22Rv1 (cell line): Measurements from ENCODE around the gene STKLD1.

Source experiments
- H3K27ac ChIP-seq: fragments of 450-650 bp; 2 replicates; pipeline ENCODE4 v1.5.1; 2017
- ZFX ChIP-seq: fragments of 450-650 bp; IDR thresholded peaks from 2 replicates; pipeline ENCODE4 v1.6.1; 2017; ENCODE audit warnings: antibody characterized with exemption, borderline replicate concordance
- TF ChIP-seq, protein P1 (sequence below): fragments of 450-650 bp; IDR thresholded peaks from 2 replicates; pipeline ENCODE4 v1.5.1; 2017; ENCODE audit warnings: mild to moderate bottlenecking

Gene STKLD1

GRCh38 chr9:133420392-133420827 is 44.2 kb downstream of the STKLD1 start:
- no peak for TF ChIP-seq ZFX
- TF ChIP-seq, protein P1, sequence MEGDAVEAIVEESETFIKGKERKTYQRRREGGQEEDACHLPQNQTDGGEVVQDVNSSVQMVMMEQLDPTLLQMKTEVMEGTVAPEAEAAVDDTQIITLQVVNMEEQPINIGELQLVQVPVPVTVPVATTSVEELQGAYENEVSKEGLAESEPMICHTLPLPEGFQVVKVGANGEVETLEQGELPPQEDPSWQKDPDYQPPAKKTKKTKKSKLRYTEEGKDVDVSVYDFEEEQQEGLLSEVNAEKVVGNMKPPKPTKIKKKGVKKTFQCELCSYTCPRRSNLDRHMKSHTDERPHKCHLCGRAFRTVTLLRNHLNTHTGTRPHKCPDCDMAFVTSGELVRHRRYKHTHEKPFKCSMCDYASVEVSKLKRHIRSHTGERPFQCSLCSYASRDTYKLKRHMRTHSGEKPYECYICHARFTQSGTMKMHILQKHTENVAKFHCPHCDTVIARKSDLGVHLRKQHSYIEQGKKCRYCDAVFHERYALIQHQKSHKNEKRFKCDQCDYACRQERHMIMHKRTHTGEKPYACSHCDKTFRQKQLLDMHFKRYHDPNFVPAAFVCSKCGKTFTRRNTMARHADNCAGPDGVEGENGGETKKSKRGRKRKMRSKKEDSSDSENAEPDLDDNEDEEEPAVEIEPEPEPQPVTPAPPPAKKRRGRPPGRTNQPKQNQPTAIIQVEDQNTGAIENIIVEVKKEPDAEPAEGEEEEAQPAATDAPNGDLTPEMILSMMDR = no peak
- H3K27ac ChIP-seq = no peak overlapping the region

- H3K27ac ChIP-seq = no peak within 1 kb of the TSS
- TF ChIP-seq ZFX = no peak
- TF ChIP-seq, protein P1 = no peak
Observed at GRCh38 chr9:133421615-133422542, 45.7 kb downstream of the STKLD1 start, which contains the start of gene ADAMTS13. TSS of gene ADAMTS13 (plus strand) at chr9:133422367. CDS start at chr9:133422444, 77 bp downstream.

DNA sequence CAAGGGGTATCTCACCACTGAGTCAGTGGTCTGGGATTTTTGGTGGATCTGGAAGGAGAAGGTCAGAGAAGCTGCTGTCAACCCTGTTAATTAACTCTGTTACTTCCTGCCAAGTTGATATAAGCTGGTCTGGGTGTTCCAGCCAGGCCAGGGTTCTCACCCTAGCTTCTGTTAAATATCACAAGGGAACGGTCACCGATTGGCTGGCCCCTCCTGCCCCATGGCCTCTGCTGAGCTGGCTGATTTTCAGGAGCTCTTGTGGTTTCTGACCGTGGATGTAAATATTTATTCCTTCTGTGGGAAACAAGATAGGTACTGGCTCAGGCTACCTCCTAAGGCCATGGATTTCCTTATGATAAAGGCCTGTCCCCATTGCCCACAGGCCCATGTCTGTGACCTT is 47.0 kb downstream of the STKLD1 start:
- TF ChIP-seq ZFX = no peak
- TF ChIP-seq, protein P1 = no peak
- no peak overlapping the region for H3K27ac ChIP-seq

DNA sequence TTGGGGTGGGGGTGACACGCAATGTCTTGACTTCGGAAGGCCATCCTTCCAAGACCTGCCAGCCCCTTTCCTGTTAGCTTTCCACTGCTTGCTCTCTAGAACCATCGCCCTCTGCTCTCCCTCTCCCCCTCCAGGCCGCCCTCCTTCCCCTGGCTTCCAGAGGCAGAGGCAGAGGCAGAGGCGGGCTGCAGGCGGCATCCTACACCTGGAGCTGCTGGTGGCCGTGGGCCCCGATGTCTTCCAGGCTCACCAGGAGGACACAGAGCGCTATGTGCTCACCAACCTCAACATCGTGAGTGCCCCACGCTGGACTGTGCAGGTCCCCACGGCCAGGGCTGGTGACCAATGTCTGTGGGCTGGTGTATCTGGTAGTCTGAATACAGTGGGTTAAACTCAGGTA is 48.0 kb downstream of the STKLD1 start:
- no peak overlapping the region for H3K27ac ChIP-seq
- TF ChIP-seq, protein P1 = no peak
- TF ChIP-seq ZFX = no peak

- H3K27ac ChIP-seq = no peak overlapping the region
- TF ChIP-seq, protein P1 = no peak
Observed at GRCh38 chr9:133425049-133425632, 49.0 kb downstream of the STKLD1 start.

DNA sequence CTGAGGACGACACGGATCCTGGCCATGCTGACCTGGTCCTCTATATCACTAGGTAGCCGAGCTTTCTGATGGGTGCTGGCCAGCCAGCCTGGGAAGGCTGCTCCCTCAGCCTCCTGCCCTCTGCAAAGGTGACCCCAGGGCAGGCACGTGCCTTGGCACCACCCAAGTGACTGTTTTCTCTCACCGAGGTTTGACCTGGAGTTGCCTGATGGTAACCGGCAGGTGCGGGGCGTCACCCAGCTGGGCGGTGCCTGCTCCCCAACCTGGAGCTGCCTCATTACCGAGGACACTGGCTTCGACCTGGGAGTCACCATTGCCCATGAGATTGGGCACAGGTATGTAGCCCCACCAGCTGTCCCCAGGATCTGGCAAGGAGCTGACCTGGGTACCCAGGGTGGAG is 49.8 kb downstream of the STKLD1 start:
- TF ChIP-seq, protein P1 = no peak
- TF ChIP-seq ZFX = no peak
- H3K27ac ChIP-seq = no peak overlapping the region

DNA sequence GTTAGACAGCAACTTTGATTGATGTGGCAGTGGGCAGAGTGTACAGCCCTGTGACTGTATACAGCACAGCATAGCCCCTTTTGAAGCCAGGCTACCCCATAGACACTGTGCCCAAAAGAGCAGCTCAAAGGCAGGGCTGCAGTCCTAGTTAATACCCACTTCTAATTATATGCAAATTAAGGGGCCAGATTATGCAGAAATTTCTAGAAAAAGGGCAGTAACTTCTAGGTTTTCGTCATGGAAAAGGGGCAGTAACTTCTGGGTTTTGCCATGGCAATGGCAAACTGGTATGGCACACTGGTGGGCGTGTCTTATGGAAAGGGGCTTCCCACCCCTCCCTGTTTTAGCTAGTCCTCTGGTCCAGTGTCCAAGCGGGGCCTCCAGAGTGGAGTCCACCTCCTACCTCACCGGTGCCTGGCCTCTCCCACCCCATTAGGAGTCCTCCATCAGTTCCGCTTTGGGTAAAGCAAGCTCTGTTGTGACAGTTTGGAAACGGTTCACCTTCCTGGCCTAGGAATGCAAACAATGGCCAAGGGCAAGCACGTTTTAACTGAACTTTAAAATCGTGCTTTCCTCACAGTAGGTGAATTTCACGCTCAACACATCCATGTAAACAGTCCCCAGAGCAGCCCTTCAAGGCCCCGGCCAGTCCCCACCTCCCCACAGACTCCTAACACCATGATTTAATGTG is 51.6 kb downstream of the STKLD1 start:
- no peak overlapping the region for H3K27ac ChIP-seq
- TF ChIP-seq, protein P1 = no peak
- TF ChIP-seq ZFX = no peak
